Gastroesophageal sphincter (tissue), 4 donors: ENCODE data around the gene RAD51B. TPM values are rescaled to one million over a fixed set of nuclear protein-coding genes. Genes with fewer than 3 reads are reported as not detected.

Source experiments
- ATAC-seq: fragments of 150-250 bp; one replicate; pipeline ENCODE4 v1.9.1; 2016; ENCODE audit warnings: mild to moderate bottlenecking, moderate library complexity
- H3K27ac ChIP-seq, 4 donors: fragments of 200-600 bp; sonication (generic) in 3 of 4; 1 replicate in 3 of 4; 2 replicates in 1 of 4; pipeline ENCODE4 v1.5.1; 2016 to 2019
- H3K27me3 ChIP-seq: fragments of 200-600 bp; sonication (generic); one replicate; pipeline ENCODE4 v1.5.1; 2019
- H3K36me3 ChIP-seq, 2 donors: fragments of 200-600 bp; sonication (generic); one replicate each; pipeline ENCODE4 v1.5.1; 2019; ENCODE audit warnings: control low read depth in 1 of 2
- H3K4me1 ChIP-seq, 3 donors: fragments of 200-600 bp; sonication (generic); 1 replicate in 2 of 3; 2 replicates in 1 of 3; pipeline ENCODE4 v1.5.1; 2016 to 2019; ENCODE audit warnings: control low read depth in 2 of 3
- H3K4me3 ChIP-seq, 2 donors: fragments of 200-600 bp; sonication (generic); one replicate each; pipeline ENCODE4 v1.5.1; 2019; ENCODE audit warnings: mild to moderate bottlenecking in 1 of 2, moderate library complexity in 1 of 2
- H3K9me3 ChIP-seq, 3 donors: fragments of 200-600 bp; sonication (generic); one replicate each; pipeline ENCODE4 v1.5.1; 2017 to 2019; ENCODE audit warnings: control low read depth in 2 of 3
- EP300 ChIP-seq: sonication (generic); formaldehyde crosslinking; IDR thresholded peaks from one replicate; pipeline ENCODE4 v1.6.1; 2017; ENCODE audit warnings: antibody characterized with exemption, mild to moderate bottlenecking
- POLR2A ChIP-seq, 2 donors: fragments of 450-650 bp; IDR thresholded peaks; one replicate each; pipeline ENCODE4 v1.6.1; 2017; ENCODE audit warnings: antibody characterized with exemption in 2 of 2, mild to moderate bottlenecking in 2 of 2, moderate library complexity in 1 of 2
- POLR2AphosphoS5 ChIP-seq: sonication (generic); formaldehyde crosslinking; IDR thresholded peaks from one replicate; pipeline ENCODE4 v1.6.1; 2017; ENCODE audit warnings: antibody characterized with exemption
- WGBS, 2 donors: methylation state at CpG; one replicate each; pipeline ENCODE4 v1.1.5; 2018; ENCODE audit warnings: low coverage in 1 of 2; 5-methylcytosine and 5-hydroxymethylcytosine counted together
- total RNA-seq, 4 donors: library from RNA; depleted of rRNA; stranded (reverse); fragments of >200 nt; gene quantifications; one replicate each; pipeline ENCODE4 v1.1.0, GENCODE V29; 2016
- TF ChIP-seq, protein P1 (sequence below), 4 experiments: fragments of 200-600 bp in 2 of 4; fragments of 450-650 bp in 2 of 4; sonication (generic) in 1 of 4; IDR thresholded peaks; one replicate each; pipeline ENCODE4 v1.5.1; 2017 to 2019; ENCODE audit warnings: antibody characterized with exemption in 4 of 4, mild to moderate bottlenecking in 2 of 4, moderate library complexity in 2 of 4

Gene RAD51B
- total RNA-seq, 4 donors from 2014 or later = 5.1 to 7.0 (median 6.0) TPM

DNA sequence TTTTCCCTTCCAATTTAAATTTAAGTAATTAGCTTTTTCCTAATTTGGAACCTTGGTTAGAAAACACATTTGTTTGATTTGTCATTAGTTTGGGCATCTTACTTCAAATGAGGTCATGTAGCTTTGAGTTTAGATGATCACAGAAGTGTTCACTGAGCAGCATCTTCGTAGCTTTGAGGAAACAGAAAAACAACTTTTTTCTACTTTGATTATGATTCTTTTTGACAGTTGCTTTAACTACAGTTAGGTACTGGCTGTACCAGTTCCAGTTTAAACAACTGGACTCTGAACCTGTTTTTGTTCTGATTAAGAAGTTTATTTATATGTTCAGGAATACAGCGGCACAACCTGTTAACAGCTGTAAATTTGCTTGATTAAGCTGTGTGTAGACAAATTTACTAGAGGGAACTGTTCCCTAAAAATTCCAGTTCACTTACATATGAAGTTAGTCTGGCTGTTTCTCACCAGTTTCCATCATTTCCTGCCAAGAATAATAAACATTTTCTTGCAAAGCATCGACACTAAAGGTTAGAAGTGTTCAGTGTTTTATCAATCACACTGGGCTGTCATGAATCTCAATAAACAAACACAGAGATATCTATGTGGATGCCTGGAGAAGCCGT is 191.9 kb downstream of the RAD51B start:
- Histone ChIP-seq H3K4me3 (peak overlapping the region in 1 of 2 donors; percentile 5), H3K27ac (peak overlapping the region; percentile 65 to 77 (median 74)), H3K9me3 (no peaks in the 10 kb centered on the region), H3K4me1 (peaks cover 0 to 42% (median 8%) of the 10 kb centered on the region in 3 donors), H3K36me3 (no peaks in the 10 kb centered on the region), H3K27me3 (no peaks in the 10 kb centered on the region)
- ATAC-seq = no peak
- 7 to 9% methylated on average over 4 of the region's 4 CpGs for WGBS, 2 donors
- TF ChIP-seq, protein P1, sequence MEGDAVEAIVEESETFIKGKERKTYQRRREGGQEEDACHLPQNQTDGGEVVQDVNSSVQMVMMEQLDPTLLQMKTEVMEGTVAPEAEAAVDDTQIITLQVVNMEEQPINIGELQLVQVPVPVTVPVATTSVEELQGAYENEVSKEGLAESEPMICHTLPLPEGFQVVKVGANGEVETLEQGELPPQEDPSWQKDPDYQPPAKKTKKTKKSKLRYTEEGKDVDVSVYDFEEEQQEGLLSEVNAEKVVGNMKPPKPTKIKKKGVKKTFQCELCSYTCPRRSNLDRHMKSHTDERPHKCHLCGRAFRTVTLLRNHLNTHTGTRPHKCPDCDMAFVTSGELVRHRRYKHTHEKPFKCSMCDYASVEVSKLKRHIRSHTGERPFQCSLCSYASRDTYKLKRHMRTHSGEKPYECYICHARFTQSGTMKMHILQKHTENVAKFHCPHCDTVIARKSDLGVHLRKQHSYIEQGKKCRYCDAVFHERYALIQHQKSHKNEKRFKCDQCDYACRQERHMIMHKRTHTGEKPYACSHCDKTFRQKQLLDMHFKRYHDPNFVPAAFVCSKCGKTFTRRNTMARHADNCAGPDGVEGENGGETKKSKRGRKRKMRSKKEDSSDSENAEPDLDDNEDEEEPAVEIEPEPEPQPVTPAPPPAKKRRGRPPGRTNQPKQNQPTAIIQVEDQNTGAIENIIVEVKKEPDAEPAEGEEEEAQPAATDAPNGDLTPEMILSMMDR (IDR thresholded peaks at IDR 0.05) = no peak
- TF ChIP-seq POLR2AphosphoS5 = peak; percentile 60

DNA sequence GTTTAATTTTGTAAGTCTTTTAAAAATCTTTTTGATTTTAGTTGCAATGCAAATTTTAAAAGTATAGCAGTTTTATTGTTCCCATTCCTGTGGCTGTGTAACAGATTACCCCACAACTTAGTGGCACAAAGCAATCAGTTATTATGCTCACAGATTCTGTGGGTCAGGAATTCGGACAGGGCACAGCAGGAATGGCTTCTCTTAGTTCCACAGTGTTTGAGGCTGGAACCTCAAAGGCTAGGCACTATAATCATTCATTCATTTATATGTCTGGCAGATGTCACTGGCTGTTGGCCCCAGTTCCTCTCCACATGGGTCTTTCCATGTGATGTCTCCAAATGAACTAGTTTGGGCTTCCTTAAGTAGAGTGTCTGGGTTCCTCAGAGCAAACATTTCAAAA is 193.3 kb downstream of the RAD51B start:
- Histone ChIP-seq H3K27me3 (no peaks in the 10 kb centered on the region), H3K4me3 (no peak overlapping the region), H3K36me3 (no peaks in the 10 kb centered on the region), H3K27ac (peak overlapping the region; percentile 59 to 77 (median 74)), H3K9me3 (no peaks in the 10 kb centered on the region), H3K4me1 (peaks cover 0 to 55% (median 8%) of the 10 kb centered on the region in 3 donors)
- 78% methylated on average over 1 of the region's 1 CpG; no CpG with 5 or more reads in 1 of the 2 donors for WGBS, 2 donors
- ATAC-seq = no peak
- TF ChIP-seq POLR2AphosphoS5 (no peak), POLR2A (IDR thresholded peaks at IDR 0.05) (no peak), EP300 (no peak)
- TF ChIP-seq, protein P1 (IDR thresholded peaks at IDR 0.05) = no peak

DNA sequence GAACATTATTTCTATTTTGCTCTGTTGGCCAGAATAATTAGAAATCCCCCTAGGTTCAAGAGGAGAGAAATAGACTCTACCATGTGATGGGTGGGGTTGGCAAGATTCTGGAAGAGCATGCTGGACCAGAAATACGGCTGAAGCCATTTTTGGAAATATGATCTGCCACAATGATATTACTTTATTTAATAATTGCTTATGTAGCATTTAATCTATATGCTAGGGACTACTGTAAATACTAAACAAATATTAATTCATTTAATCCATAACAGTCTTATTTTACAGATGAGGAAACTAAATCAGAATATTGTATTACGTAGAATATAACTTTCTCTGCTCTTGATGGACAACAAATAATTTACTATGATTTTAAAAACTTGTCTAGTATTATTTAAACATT is 193.7 kb downstream of the RAD51B start:
- Histone ChIP-seq H3K4me1 (peaks cover 0 to 60% (median 8%) of the 10 kb centered on the region in 3 donors), H3K36me3 (no peaks in the 10 kb centered on the region), H3K27ac (peak overlapping the region; percentile 59 to 77 (median 74)), H3K4me3 (no peak overlapping the region), H3K27me3 (no peaks in the 10 kb centered on the region), H3K9me3 (no peaks in the 10 kb centered on the region)
- TF ChIP-seq, protein P1 (IDR thresholded peaks at IDR 0.05) = no peak
- TF ChIP-seq POLR2A (IDR thresholded peaks at IDR 0.05) = no peak
- TF ChIP-seq POLR2AphosphoS5 = no peak
- TF ChIP-seq EP300 = no peak
- 83 to 85% methylated on average over 2 of the region's 2 CpGs for WGBS, 2 donors
- no peak for ATAC-seq

DNA sequence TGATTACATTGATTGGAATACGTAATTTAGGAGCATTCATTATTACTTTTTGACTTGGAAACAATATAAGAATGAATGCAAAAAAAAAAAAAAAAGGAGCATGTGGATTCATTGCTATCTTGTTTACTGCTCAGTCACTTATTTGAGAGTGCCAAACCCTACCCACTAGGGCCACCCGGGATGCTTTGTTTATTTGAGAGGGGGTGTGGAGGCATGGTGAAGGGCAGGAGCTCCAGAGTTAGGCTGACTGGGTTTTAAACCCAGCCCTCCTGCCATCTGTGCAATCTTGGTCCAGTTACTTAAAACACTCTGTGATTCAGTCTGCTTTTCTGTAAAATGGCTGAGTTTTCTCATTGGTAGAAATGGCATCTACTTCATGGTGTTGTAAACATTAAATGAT is 195.2 kb downstream of the RAD51B start:
- Histone ChIP-seq H3K4me3 (no peak overlapping the region), H3K9me3 (no peaks in the 10 kb centered on the region), H3K36me3 (no peaks in the 10 kb centered on the region), H3K27me3 (no peaks in the 10 kb centered on the region), H3K4me1 (peaks cover 0 to 65% (median 8%) of the 10 kb centered on the region in 3 donors), H3K27ac (peak overlapping the region in 2 of 4 donors; percentile 54 to 74)
- ATAC-seq = no peak
- 72 to 100% methylated on average over 1 to 2 of the region's 2 CpGs for WGBS, 2 donors
- no peak for TF ChIP-seq POLR2AphosphoS5
- TF ChIP-seq, protein P1 (IDR thresholded peaks at IDR 0.05) = no peak
- TF ChIP-seq POLR2A (IDR thresholded peaks at IDR 0.05) = no peak
- TF ChIP-seq EP300 = no peak
